GM21447 (cell line): ENCODE data around the gene CCNB2.
"Not testable (repeated sequence)": the region's sequence is repeated elsewhere in the genome, so short reads cannot be mapped to it uniquely, and the experiment has no call there.

Experiments used
- ATAC-seq: cut with Tn5 transposase; IDR thresholded peaks from one replicate; pipeline ENCODE4 v1.9.1; 2021; ENCODE audit not compliant: unreplicated experiment

The CCNB2 gene

GRCh38 chr15:59104912-59105732, at the start of gene CCNB2:
Gene CCNB2, plus strand, starts transcription at chr15:59105146. Its CDS starts 123 bp downstream, at chr15:59105269.
- ATAC-seq: peak; percentile 96

- no peak for ATAC-seq
Measured at GRCh38 chr15:59059076-59059597, 45.8 kb upstream of the CCNB2 start.

DNA sequence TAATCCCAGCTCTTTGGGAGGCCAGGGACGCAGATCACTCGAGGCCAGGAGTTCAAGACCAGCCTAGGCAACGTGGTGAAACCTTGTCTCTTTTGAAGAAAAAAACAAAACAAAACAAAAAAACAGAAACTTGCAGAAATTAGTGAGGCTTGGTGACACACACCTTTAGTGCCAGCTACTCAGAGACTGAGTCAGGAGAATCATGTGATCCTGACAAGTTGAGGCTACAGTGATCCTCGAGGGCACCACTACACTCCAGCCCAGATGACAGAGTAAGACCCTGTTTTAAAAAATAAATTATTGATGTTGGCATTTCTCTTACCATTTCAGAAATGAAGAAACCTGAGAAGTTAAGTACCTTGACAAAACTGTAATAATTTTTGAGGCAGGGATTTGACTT, 44.6 kb upstream of the CCNB2 start:
- no peak for ATAC-seq

DNA sequence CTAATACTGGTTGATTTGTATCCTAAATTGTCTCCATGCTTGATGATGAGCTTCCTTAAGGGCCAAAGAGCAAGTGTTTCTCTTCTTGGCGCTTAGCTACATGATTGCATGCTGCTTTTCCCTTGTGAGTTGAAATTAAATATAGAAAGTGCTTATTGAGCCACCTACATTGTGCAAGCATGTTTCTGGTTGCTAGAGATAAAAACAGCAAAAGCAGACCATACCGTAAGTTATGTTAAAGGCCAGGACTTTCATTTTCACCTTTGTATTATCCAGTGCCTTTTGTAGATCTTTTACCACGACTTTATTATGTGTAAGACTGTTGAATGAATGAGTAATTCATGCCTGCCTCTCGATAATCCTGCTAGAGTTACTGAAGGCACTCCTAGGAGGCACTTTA, 41.9 kb upstream of the CCNB2 start:
- ATAC-seq: no peak

- no peak for ATAC-seq
Measured at GRCh38 chr15:59069430-59069829, 35.5 kb upstream of the CCNB2 start.

DNA sequence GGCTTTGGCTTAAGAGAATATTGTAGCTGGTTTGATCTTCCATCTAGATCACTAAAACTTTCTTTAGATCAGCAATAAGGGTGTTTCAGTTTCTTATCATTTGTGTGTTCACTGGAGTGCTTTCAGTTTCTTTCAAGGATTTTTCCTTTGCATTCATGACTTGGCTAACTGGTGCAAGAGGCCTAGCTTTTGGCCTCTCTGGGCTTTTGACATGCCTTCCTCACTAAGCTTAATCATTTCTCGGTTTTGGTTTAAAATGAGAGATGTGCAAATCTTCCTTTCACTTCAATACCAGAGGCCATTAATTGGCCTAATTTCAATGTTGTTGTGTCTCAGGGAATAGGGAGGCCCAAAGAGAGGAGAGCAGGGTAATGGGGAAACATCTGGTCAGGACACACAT, 30.3 kb upstream of the CCNB2 start:
- no peak for ATAC-seq

- no peak for ATAC-seq
Measured at GRCh38 chr15:59087731-59088130, 17.2 kb upstream of the CCNB2 start.

- ATAC-seq: no peak
Measured at GRCh38 chr15:59094077-59094476, 10.9 kb upstream of the CCNB2 start.

DNA sequence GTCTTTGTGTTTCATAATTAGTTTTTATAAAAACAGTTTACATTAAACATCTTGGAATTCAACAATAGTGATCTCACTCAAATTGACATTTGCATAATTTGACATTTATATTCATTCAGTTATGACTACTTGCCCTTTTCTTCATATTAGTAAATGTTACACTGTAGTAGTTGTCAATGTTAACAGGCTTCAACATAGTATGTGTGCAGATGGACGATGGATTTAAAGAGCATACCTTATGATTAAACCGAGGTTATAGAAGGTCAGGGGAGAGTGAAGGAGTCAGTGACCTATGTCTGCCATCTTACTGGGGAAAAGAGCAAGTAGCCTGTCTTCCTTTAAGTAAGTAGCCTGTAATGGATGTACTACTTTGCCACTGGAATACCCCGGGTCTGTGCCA, 8.5 kb upstream of the CCNB2 start:
- ATAC-seq: no peak

GRCh38 chr15:59099162-59099685, 5.7 kb upstream of the CCNB2 start:
- no peak for ATAC-seq

- no peak for ATAC-seq
Measured at GRCh38 chr15:59104602-59104911, 389 bp upstream of the CCNB2 start.

DNA sequence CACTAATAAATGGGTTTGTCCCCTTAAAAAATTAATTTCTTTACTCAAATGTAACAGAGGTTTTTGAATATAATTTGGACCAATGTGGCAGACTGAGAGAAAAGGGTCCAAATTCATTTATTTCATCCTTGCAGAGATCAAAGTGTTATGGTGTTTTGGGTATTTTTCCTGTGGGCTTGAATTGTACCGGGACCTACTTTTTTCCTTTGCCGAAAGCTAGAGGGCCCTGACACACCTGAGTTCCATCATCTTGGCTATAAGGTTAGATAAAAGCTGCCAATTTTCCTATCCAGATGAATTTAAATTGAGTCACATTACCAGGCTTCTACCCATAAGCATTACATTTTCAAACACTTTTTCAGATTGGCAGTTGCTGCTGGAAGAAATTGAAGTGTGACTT, 908 bp downstream of the CCNB2 start:
- no peak for ATAC-seq

GRCh38 chr15:59111251-59111650, 6.3 kb downstream of the CCNB2 start:
- no peak for ATAC-seq

GRCh38 chr15:59115047-59115446, 10.1 kb downstream of the CCNB2 start:
- ATAC-seq: no peak

DNA sequence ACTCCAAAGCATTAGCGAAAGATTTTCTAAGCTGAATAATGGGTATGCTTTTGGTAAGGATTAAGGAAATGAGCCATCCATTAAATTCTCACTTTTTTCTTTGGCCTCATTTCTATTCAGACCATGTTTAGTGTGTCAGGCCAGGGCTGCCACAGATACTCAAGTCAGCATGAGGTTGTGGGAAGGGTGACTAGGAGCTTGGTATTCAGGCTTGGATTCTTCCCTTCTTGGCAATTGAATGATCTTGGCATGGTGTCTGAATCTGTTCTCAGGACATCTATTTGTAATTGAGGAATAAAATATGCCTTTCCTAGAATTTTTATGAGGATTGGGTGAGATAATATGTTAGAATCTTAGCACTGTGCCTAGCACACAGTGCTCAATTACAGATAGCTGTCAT, 11.2 kb downstream of the CCNB2 start:
- no peak for ATAC-seq

GRCh38 chr15:59116771-59117170, 11.8 kb downstream of the CCNB2 start:
- ATAC-seq: no peak

- ATAC-seq: no peak
Measured at GRCh38 chr15:59119625-59120024, 14.7 kb downstream of the CCNB2 start.

DNA sequence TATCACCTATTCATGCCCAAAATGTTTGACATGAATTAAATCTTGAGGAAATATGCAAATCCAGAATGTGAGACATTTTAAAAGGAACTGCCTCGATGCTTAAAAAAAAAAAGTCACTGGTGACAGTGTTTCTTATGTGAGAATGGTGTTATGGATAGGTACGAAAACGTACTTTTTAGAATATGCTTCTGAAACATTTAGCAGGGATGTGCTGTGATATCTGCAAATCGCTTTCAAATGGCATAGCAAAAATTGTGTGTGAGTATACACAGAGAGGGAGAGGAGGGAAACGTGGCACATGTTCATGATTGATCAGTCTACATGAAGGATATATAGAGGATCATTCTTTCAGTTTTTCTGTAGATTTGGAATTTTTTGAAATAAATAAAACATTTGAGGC, 16.0 kb downstream of the CCNB2 start:
- ATAC-seq: no peak

DNA sequence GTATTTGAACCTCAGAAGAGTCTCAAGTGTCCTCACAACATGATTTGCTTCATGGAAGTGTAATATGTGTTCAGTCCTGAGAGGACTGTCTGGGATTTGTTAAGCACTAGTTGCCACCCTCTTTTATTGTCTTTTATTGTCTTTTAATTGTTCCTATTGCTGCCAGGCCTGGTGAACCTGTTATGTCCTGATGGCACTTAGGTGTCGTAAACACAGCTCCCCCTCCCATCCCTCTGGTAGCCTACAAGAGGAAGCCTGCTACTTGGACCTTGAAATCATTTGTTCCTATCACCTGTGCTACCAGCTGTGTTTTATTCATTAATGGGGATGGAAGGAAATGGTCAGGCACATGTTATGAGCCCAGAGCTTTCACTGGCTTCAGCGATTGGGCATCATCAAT, 19.3 kb downstream of the CCNB2 start:
- ATAC-seq: no peak

GRCh38 chr15:59125683-59126082, 20.7 kb downstream of the CCNB2 start:
- not testable (repeated sequence) for ATAC-seq

DNA sequence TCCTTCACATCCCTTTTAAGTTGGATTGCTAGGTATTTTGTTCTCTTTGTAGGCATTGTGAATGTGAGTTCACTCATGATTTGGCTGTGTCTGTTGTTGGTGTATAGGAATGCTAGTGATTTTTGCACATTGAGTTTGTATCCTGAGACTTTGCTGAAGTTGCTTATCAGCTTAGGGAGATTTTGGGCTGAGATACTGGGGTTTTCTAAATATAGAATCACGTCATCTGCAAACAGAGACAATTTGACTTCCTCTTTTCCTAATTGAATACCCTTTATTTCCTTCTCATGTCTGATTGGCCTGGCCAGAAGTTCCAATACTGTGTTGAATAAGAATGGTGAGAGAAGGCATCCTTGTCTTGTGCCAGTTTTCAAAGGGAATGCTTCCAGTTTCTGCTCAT, 22.3 kb downstream of the CCNB2 start:
- ATAC-seq: not testable (repeated sequence)

- no peak for ATAC-seq
Measured at GRCh38 chr15:59131456-59131855, 26.5 kb downstream of the CCNB2 start.
